MG63 (cell line): ENCODE data around the gene MIA. TPM values are rescaled to one million over a fixed set of nuclear protein-coding genes. Genes with fewer than 3 reads are reported as not detected.
A peak's percentile ranks its signal among the peaks of the same experiment; 100 is the strongest.

ENCODE experiments used
- DNase-seq: peaks from one replicate; pipeline ENCODE4 v3.0.0-alpha.2; 2020
- H3K27me3 ChIP-seq: fragments of 250-450 bp; sonication (Bioruptor Pico); 2 replicates; pipeline ENCODE4 v1.5.1; 2020; ENCODE audit warnings: mild to moderate bottlenecking, moderate library complexity
- H3K36me3 ChIP-seq: fragments of 250-450 bp; sonication (Bioruptor Pico); 2 replicates; pipeline ENCODE4 v1.5.1; 2020; ENCODE audit warnings: mild to moderate bottlenecking, moderate library complexity
- H3K4me3 ChIP-seq: fragments of 250-450 bp; sonication (Bioruptor Pico); 2 replicates; pipeline ENCODE4 v1.5.1; 2020; ENCODE audit warnings: mild to moderate bottlenecking, moderate library complexity
- H3K9me3 ChIP-seq: fragments of 250-450 bp; sonication (Bioruptor Pico); 2 replicates; pipeline ENCODE4 v1.5.1; 2020; ENCODE audit warnings: mild to moderate bottlenecking, moderate library complexity
- total RNA-seq: library from RNA; depleted of rRNA; stranded (reverse); fragments of >200 nt; shearing (Covaris generic); gene quantifications from 2 replicates; pipeline ENCODE4 v1.2.3, GENCODE V29; 2014; ENCODE audit warnings: low replicate concordance

The MIA gene
- total RNA-seq, 1 experiment from 2014 or later = not detected

- Histone ChIP-seq H3K4me3 (no peak overlapping the region), H3K9me3 (no peaks in the 10 kb centered on the region), H3K36me3 (no peaks in the 10 kb centered on the region; the same call in 1 of the 2 replicates), H3K27me3 (no peaks in the 10 kb centered on the region)
- DNase-seq = no peak
Observed at GRCh38 chr19:40791996-40792395, 16.7 kb downstream of the MIA start.

GRCh38 chr19:40797166-40797962, 22.0 kb downstream of the MIA start:
- DNase-seq = no peak
- no peak overlapping the region; the same call in 1 of the 2 replicates for H3K4me3 ChIP-seq
- H3K27me3 ChIP-seq = no peaks in the 10 kb centered on the region
- H3K36me3 ChIP-seq = peaks cover 22% of the 10 kb centered on the region
- no peaks in the 10 kb centered on the region for H3K9me3 ChIP-seq

DNA sequence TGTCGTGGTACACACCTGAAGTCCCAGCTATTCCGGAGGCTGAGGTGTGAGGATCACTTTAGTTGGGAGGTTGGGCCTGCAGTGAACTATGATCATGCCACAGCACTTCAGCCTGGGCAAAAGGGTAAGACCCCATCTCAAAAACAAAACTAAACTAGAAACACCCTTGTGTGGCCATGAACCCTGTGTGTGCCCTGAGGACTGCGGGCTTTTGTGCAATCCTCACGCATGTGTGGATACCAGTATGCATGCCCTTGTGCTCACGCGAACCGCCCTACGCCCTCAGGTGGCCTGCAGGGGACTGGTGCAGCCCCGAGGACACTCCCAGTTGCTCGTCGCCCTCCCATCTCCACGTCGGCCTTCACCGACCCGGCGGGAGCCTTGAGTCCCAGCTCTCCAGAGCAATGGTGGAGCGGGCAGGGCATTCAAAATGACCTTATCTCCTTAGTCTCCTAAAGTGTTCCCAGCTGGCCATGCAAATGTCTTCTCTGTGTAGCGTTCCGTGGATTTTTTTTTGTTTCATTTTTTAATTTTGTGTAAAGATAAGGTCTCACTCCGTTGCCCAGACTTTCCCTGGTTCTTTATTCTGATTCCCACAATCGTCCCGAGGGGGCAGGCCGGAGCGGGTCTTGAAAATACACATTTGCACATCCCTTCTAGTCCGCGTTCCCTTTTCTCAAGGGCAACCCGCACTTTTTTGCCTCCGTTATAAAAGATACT, 22.8 kb downstream of the MIA start:
- Histone ChIP-seq H3K4me3 (peak overlapping the region; percentile 94), H3K27me3 (no peaks in the 10 kb centered on the region), H3K36me3 (peaks cover 30% of the 10 kb centered on the region), H3K9me3 (no peaks in the 10 kb centered on the region)
- peak; percentile 66 for DNase-seq

DNA sequence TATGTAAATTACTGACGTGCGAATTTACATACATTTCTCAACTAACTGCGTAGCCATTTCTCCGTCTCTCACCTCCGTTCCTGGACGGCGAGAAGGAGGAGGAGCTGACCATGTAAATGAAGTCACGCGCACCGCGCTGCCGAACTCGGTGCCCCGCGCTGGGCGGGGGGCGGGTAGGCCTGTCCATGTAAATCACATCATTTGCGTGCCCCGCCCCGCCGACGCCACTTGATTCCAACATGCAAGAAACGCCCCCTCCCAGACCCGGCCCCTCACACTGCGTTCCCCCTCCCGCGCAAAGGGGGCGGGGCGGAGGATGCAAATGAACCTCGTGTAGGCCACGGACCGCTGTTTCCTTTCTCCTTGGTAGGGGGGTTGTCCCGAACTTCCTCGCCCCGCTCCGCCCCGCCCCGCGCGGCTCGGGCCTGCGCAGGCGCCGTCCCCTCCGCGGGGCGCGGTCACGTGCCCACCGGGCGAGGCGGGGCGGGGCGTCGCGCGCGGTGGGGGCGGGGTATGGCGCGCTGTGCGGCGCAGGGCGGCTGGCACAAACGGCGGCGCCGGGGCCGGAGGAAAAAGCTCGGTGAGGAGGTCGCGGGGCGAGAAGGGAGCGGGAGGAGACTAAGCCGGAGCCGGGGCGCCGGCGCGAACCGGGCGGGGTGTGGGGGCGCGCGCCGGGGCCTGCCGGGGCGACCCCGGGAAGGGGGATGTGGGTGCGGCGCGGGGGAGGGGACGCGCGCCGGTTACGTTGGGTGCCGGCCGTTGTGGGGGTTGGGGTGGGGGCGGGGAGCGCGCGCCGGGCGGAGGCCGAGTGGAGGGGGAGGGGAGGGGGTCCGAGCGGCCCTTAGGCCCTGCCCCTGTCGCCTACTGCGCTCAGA, 23.6 kb downstream of the MIA start, which contains the start of gene EGLN2:
Gene EGLN2 (plus strand): TSS at position 509 of the 875 bp plus-strand sequence. CDS start 1,382 bp downstream, outside the sequence.
- no peaks in the 10 kb centered on the region for H3K9me3 ChIP-seq
- peaks cover 38% of the 10 kb centered on the region for H3K36me3 ChIP-seq
- peak; percentile 100 for DNase-seq

DNA sequence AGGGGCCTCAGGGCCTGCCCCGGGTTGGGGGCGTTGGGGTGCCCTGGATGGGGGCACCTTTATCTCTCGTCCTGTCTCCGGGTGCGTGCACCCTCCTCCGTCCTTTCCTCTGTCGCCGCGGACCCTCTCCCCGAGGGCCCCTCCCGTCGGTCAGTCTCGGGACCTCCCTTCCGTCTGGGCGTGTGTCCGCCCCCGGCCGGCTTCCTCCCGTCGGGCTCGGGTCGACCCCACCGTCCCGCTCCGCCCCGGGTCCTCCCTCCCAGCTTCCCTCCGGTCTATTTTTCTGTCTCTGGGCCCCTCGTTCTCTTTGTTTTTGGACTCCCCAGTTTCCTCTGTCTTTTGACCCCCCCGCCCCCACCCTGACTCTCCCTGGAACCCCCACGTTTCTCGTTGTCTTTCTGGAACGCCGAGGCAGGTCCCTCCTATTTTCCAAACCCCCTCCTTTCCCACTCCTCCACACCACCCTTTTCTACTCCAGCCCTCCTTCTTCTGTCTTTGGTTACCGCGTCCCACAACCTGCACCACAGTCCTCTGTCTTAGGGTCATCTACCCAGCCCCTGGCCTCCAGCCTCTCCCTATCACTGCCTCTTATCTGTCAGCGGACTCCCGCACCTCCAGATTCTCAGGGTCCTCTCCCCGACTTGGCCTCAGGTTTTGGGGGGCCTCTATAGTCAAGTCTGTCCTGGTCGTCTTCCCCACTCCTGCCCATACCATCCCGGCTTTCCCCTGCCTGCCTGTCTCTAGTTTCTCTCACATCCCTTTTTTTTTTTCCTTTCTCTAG, 24.4 kb downstream of the MIA start:
- Histone ChIP-seq H3K9me3 (no peaks in the 10 kb centered on the region), H3K4me3 (peak overlapping the region; percentile 94), H3K36me3 (peaks cover 46% of the 10 kb centered on the region), H3K27me3 (no peaks in the 10 kb centered on the region)
- DNase-seq = peak; percentile 52

More for the DNA sequence above, 23.6 kb downstream of the MIA start, which contains the start of gene EGLN2:
- Histone ChIP-seq H3K4me3 (peak within 1 kb of the TSS; percentile 94), H3K27me3 (no peaks in the 10 kb centered on the region)

GRCh38 chr19:40800339-40800996, 25.1 kb downstream of the MIA start:
- H3K36me3 ChIP-seq = peaks cover 53% of the 10 kb centered on the region
- H3K27me3 ChIP-seq = no peaks in the 10 kb centered on the region
- H3K9me3 ChIP-seq = no peaks in the 10 kb centered on the region
- H3K4me3 ChIP-seq = peak overlapping the region; percentile 94
- no peak for DNase-seq

GRCh38 chr19:40800997-40801377, 25.7 kb downstream of the MIA start:
- DNase-seq = no peak
- no peaks in the 10 kb centered on the region for H3K9me3 ChIP-seq
- H3K27me3 ChIP-seq = no peaks in the 10 kb centered on the region
- peaks cover 58% of the 10 kb centered on the region for H3K36me3 ChIP-seq
- no peak overlapping the region for H3K4me3 ChIP-seq

DNA sequence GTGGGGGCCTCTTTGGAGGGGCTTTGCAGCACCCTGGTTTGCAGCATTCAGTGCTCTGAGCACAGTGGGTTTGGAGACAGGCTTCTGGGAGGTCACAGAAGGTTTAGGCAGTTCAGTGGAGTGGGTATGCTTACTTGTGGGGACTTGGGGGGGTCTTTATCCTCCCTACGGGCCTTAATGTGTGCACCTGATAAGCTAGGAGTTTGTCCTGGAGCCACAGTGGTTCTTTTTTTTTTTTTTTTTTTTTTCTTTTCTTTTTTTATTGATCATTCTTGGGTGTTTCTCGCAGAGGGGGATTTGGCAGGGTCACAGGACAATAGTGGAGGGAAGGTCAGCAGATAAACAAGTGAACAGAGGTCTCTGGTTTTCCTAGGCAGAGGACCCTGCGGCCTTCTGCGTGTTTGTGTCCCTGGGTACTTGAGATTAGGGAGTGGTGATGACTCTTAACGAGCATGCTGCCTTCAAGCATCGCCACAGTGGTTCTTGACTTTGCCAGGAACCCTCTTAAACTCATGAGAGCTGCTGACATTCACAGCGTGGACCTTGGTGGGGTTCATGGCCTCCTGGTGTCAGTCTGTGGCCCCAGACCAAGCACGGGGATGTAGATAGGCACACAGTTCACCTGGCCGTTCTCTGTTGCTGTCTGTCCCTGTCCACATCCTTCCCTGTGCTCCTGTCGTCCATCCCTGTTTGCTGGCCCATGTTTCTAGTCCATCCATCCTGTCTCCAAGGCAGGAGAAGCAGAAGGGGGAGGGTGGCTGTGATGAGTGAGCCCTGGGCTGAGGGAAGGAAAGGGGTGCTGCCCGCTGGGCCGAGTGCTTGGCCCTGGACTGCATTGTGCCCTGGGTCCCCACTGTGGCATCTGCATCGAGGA, 26.3 kb downstream of the MIA start:
- H3K9me3 ChIP-seq = no peaks in the 10 kb centered on the region
- no peak for DNase-seq
- no peak overlapping the region for H3K4me3 ChIP-seq
- no peaks in the 10 kb centered on the region for H3K27me3 ChIP-seq
- H3K36me3 ChIP-seq = peaks cover 64% of the 10 kb centered on the region

GRCh38 chr19:40802300-40803169, 27.2 kb downstream of the MIA start:
- Histone ChIP-seq H3K36me3 (peaks cover 72% of the 10 kb centered on the region), H3K27me3 (no peaks in the 10 kb centered on the region), H3K4me3 (no peak overlapping the region), H3K9me3 (no peaks in the 10 kb centered on the region)
- DNase-seq = no peak

- H3K4me3 ChIP-seq = no peak overlapping the region
- DNase-seq = no peak
- H3K9me3 ChIP-seq = no peaks in the 10 kb centered on the region
- H3K27me3 ChIP-seq = no peaks in the 10 kb centered on the region
- H3K36me3 ChIP-seq = peaks cover 80% of the 10 kb centered on the region
Observed at GRCh38 chr19:40803170-40803856, 28.0 kb downstream of the MIA start.

DNA sequence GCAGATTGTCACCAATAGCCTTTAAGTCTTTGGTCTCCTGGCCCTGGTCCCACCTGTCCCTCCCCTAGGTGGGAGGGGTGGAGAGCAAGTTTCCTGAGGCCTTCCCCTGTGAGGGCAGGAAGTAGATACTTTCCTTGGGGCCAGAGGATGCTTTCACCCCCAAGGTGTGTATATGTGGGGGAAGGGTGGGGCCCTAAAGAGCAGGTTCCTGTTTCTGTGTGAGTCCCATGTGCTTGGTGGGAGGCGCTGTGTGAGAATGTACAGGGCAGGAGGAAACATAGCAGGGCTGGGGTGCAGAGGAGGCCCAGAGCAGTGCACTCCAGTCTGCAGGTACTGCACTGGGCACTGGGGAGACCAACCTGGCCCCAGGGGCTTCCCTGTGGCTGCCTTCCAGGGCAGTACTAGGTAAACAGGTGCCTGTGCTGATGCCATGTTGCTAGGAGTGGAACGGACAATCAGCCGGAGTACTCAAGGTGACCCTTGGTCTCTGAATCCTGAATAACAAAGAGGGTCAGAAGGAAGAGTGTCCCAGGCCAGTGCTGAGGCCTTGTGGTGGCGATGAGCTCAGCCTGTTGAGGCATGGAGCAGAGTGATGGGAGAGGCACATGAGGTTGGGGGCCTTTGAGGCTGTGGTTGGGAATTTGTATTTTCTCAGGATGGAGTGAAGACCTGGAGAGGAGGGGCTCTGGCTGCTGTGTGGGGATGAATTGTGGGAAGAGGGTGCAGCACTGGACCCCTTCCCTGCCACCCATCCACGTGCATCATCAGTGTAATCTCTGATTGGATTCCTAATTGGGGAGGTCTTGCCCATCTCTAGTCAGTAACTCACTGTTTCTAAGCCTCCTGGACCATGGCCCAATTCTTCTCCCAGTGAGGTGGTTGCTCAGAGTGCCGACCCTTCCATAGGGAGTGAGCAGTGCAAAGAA, 28.8 kb downstream of the MIA start:
- no peak for DNase-seq
- H3K27me3 ChIP-seq = no peaks in the 10 kb centered on the region
- H3K36me3 ChIP-seq = peaks cover 88% of the 10 kb centered on the region
- H3K9me3 ChIP-seq = no peaks in the 10 kb centered on the region
- H3K4me3 ChIP-seq = no peak overlapping the region

DNA sequence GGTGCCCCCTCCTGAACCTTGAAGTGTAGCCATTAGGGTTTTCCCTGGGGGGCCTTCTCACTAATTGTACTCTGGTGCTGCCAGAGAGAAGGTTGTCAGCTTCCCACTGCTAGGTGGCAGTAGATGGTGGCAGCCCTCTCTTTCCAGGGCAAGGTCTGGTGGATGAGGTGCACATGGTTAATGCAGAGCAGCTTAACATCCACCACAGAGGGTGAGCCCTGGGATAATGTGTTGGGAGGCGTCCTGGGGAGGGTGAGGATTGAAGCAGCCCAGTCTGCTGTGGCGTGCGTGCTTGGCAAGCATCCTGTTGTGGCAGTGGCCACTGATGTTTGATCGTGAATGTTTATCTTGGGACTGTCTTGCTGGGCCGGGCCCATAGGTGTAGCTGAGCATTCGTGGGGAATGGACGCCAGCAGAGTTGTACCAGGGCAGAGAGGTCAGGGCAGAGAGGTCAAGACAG, 29.5 kb downstream of the MIA start:
- DNase-seq = no peak

More for the DNA sequence above, 29.5 kb downstream of the MIA start:
- H3K4me3 ChIP-seq = no peak overlapping the region
- H3K36me3 ChIP-seq = peaks cover 95% of the 10 kb centered on the region
- H3K27me3 ChIP-seq = no peaks in the 10 kb centered on the region
- H3K9me3 ChIP-seq = no peaks in the 10 kb centered on the region
